ENCODE data around the gene C1QA.

The C1QA gene

DNA sequence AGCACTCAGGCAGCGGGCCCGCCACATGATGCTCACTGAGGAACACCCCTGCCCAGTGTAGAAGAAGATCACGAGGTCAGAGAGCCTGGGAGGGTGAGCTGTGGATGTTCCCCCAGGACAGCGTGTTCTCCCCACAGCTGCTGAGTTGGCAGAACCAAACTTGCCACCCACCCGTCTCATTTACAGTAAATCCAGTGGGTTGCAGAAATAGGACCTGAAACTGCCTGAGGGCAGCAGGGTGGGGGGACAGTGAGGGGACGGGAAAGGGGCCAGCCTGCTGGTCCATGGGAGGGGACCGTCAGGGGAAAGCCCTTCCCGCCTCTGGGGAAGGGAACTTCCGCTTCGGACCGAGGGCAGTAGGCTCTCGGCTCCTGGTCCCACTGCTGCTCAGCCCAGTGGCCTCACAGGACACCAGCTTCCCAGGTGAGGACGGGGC lies 16.5 kb downstream of the C1QA start, which contains the start of gene C1QB:
Gene C1QB, plus strand, starts transcription at position 356 of the 436 bp plus-strand sequence. CDS start 6,227 bp downstream, outside the sequence.
- Histone ChIP-seq H3K9me3 (ENCODE audit: insufficient read depth, low read length) (no peaks in the 10 kb centered on the region), H3K4me3 (ENCODE audit: low read length) (peak within 1 kb of the TSS; percentile 59), H3K27me3 (ENCODE audit: low read depth, low read length) (peaks cover 25% of the 10 kb centered on the region), H3K4me1 (ENCODE audit: low read length) (peaks cover 35% of the 10 kb centered on the region), H3K4me2 (ENCODE audit: low read length) (peak within 1 kb of the TSS; percentile 81), H3K36me3 (replicated peaks; ENCODE audit: low read depth, low read length) (no peaks in the 10 kb centered on the region), H3K9ac (ENCODE audit: low read length) (peak within 1 kb of the TSS; percentile 62), H4K20me1 (ENCODE audit: insufficient read depth, low read length) (no peaks in the 10 kb centered on the region), H3K79me2 (ENCODE audit: low read length) (no peaks in the 10 kb centered on the region), H2AFZ (ENCODE audit: low read depth, low read length) (peak within 1 kb of the TSS; percentile 40; the same call in 1 of the 2 replicates), H3K27ac (ENCODE audit: low read length) (peak within 1 kb of the TSS; percentile 73)
- TF ChIP-seq EZH2phosphoT487 (IDR thresholded peaks at IDR 0.05; ENCODE audit: low read depth), result no peak
- TF ChIP-seq, protein P1, sequence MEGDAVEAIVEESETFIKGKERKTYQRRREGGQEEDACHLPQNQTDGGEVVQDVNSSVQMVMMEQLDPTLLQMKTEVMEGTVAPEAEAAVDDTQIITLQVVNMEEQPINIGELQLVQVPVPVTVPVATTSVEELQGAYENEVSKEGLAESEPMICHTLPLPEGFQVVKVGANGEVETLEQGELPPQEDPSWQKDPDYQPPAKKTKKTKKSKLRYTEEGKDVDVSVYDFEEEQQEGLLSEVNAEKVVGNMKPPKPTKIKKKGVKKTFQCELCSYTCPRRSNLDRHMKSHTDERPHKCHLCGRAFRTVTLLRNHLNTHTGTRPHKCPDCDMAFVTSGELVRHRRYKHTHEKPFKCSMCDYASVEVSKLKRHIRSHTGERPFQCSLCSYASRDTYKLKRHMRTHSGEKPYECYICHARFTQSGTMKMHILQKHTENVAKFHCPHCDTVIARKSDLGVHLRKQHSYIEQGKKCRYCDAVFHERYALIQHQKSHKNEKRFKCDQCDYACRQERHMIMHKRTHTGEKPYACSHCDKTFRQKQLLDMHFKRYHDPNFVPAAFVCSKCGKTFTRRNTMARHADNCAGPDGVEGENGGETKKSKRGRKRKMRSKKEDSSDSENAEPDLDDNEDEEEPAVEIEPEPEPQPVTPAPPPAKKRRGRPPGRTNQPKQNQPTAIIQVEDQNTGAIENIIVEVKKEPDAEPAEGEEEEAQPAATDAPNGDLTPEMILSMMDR (IDR thresholded peaks at IDR 0.05; ENCODE audit: low read depth, low read length), result no peak

DNA sequence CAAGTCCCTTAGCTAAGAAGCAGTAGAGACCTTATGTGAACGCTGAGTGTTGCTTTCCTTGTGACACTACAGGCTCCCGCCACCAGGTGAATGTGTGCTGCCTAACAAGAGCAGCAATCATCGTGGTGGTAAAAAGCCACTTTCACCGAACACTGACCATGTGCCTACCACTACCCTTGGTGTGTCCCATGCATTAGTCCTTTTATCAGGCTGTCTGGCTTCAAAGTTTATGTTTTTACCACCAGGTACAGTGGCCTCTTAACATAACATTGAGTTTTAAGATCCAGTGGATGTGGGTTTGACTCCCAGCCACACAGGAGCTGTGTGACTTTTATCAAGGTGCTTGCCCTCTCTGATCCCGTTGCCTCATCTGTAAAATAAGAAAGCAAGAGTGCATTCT lies 18.3 kb downstream of the C1QA start:
- Histone ChIP-seq H4K20me1 (ENCODE audit: insufficient read depth, low read length) (no peaks in the 10 kb centered on the region), H3K36me3 (replicated peaks; ENCODE audit: low read depth, low read length) (no peaks in the 10 kb centered on the region), H3K79me2 (ENCODE audit: low read length) (no peaks in the 10 kb centered on the region), H3K27me3 (ENCODE audit: low read depth, low read length) (peaks cover 25% of the 10 kb centered on the region), H3K4me3 (ENCODE audit: low read length) (no peak overlapping the region), H3K4me2 (ENCODE audit: low read length) (no peak overlapping the region), H3K9ac (ENCODE audit: low read length) (no peak overlapping the region), H2AFZ (ENCODE audit: low read depth, low read length) (no peak overlapping the region), H3K9me3 (ENCODE audit: insufficient read depth, low read length) (no peaks in the 10 kb centered on the region), H3K27ac (ENCODE audit: low read length) (no peak overlapping the region), H3K4me1 (ENCODE audit: low read length) (peaks cover 35% of the 10 kb centered on the region)
- TF ChIP-seq EZH2phosphoT487 (IDR thresholded peaks at IDR 0.05; ENCODE audit: low read depth), result no peak
- TF ChIP-seq, protein P1 (IDR thresholded peaks at IDR 0.05; ENCODE audit: low read depth, low read length), result no peak

DNA sequence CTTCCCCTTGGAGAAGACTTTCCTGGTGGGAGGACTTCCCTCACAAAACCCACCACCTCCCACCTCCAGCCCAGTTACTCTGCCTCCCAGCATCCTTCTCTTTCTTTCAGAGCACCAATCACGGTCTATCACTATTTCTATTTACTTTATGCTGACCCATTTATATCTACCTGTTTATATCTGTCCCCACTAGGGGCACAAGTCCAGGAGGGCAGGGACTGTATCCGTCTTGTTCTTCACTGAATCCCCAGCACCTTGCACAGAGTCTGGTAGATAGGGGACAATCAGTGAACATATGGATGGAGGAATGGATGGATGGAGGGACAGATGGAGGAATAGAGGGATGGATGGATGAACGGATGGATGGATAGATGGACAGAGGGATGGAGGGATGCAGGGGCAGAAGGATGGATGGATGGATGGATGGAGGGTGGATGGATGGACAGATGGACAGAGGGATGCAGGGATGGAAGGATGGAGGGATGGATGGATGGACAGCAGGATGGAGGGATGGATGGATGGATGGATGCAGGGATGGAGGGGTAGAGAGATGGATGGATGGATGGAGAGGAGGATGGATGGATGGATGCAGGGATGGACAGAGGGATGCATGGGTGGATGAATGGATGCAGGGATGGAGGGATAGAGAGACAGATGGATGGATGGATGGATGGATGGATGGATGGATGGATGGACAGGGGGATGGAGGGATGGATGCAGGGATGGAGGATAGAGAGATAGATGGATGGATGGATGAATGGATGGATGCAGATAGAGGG lies 22.1 kb downstream of the C1QA start:
- H3K4me3 ChIP-seq (ENCODE audit: low read length), result no peak overlapping the region
- no peak overlapping the region for H2AFZ ChIP-seq (ENCODE audit: low read depth, low read length)
- H3K9ac ChIP-seq (ENCODE audit: low read length), result no peak overlapping the region
- no peaks in the 10 kb centered on the region for H3K79me2 ChIP-seq (ENCODE audit: low read length)
- no peak overlapping the region for H3K27ac ChIP-seq (ENCODE audit: low read length)
- no peaks in the 10 kb centered on the region for H4K20me1 ChIP-seq (ENCODE audit: insufficient read depth, low read length)
- H3K9me3 ChIP-seq (ENCODE audit: insufficient read depth, low read length), result no peaks in the 10 kb centered on the region
- H3K4me2 ChIP-seq (ENCODE audit: low read length), result no peak overlapping the region
- H3K27me3 ChIP-seq (ENCODE audit: low read depth, low read length), result peaks cover 25% of the 10 kb centered on the region
- TF ChIP-seq, protein P1 (IDR thresholded peaks at IDR 0.05; ENCODE audit: low read depth, low read length), result peak; percentile 24; the same call in 1 of the 2 replicates
- no peak for TF ChIP-seq EZH2phosphoT487 (IDR thresholded peaks at IDR 0.05; ENCODE audit: low read depth)
- H3K4me1 ChIP-seq (ENCODE audit: low read length), result peaks cover 8% of the 10 kb centered on the region; the same call in 1 of the 2 replicates
- no peaks in the 10 kb centered on the region for H3K36me3 ChIP-seq (replicated peaks; ENCODE audit: low read depth, low read length)

DNA sequence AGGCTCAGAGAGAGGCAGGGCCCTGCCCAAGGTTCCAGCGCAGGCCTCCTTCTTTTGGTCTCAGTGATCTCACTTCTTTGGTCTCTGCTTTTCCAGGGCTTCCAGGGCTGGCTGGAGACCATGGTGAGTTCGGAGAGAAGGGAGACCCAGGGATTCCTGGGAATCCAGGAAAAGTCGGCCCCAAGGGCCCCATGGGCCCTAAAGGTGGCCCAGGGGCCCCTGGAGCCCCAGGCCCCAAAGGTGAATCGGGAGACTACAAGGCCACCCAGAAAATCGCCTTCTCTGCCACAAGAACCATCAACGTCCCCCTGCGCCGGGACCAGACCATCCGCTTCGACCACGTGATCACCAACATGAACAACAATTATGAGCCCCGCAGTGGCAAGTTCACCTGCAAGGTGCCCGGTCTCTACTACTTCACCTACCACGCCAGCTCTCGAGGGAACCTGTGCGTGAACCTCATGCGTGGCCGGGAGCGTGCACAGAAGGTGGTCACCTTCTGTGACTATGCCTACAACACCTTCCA lies 24.4 kb downstream of the C1QA start:
- H2AFZ ChIP-seq (ENCODE audit: low read depth, low read length), result no peak overlapping the region
- no peaks in the 10 kb centered on the region for H3K4me1 ChIP-seq (ENCODE audit: low read length)
- H3K36me3 ChIP-seq (replicated peaks; ENCODE audit: low read depth, low read length), result no peaks in the 10 kb centered on the region
- no peak overlapping the region for H3K9ac ChIP-seq (ENCODE audit: low read length)
- no peak for TF ChIP-seq EZH2phosphoT487 (IDR thresholded peaks at IDR 0.05; ENCODE audit: low read depth)
- TF ChIP-seq, protein P1 (IDR thresholded peaks at IDR 0.05; ENCODE audit: low read depth, low read length), result no peak
- no peaks in the 10 kb centered on the region for H3K79me2 ChIP-seq (ENCODE audit: low read length)
- H3K4me3 ChIP-seq (ENCODE audit: low read length), result no peak overlapping the region
- peaks cover 13% of the 10 kb centered on the region for H3K27me3 ChIP-seq (ENCODE audit: low read depth, low read length)
- no peaks in the 10 kb centered on the region for H4K20me1 ChIP-seq (ENCODE audit: insufficient read depth, low read length)
- H3K27ac ChIP-seq (ENCODE audit: low read length), result no peak overlapping the region
- no peak overlapping the region for H3K4me2 ChIP-seq (ENCODE audit: low read length)
- no peaks in the 10 kb centered on the region for H3K9me3 ChIP-seq (ENCODE audit: insufficient read depth, low read length)
